ENCODE data around the gene ZBTB9.
A peak's percentile ranks its signal among the peaks of the same experiment; 100 is the strongest.

The ZBTB9 gene

DNA sequence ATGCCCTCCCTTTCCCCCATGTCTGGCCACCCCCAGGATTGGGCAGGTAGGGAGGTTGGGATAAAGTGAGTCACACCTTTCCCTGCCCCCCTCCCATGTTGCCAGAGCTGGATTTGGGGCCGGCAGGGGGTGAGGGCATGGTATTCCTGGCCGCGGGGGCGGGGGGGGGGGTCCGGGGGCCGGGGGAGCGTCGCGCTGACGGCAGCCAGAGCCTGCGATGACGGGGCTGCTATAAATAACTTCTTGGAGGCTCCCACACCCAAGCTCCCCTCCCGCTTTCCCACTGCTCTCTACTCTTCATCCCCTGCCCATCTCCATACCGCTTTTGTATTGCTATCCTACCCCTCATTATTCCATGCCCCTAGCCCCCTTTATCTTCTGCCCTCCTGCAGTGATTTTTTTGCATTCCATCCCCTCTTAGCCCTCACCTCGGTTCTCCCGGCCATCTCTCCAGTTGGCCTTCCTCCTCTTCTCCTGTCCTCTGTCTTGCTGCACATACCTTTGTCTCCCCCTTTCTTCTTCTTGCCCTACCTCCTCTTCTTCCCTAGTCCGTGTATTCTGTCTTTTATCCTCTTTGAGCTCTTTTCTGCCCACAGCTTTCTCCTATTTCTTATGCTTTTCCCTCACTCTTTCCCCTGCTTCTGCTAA lies 20.7 kb upstream of the ZBTB9 start:
- no peak for DNase-seq

DNA sequence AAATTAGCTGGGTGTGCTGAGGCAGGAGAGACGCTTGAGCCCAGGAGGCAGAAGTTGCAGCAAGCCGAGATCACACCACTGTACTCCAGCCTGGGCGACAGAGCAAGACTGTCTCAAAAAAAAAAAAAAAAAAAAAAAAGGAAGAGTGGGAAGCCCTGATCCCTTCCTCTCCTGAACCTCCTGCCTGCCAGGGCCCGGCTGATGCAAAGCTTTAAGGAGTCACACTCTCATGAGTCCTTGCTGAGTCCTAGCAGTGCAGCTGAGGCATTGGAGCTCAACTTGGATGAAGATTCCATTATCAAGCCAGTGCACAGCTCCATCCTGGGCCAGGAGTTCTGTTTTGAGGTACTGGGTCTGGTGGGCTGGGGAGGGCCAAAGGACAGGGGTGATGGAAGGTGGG lies 19.4 kb upstream of the ZBTB9 start:
- DNase-seq = no peak

DNA sequence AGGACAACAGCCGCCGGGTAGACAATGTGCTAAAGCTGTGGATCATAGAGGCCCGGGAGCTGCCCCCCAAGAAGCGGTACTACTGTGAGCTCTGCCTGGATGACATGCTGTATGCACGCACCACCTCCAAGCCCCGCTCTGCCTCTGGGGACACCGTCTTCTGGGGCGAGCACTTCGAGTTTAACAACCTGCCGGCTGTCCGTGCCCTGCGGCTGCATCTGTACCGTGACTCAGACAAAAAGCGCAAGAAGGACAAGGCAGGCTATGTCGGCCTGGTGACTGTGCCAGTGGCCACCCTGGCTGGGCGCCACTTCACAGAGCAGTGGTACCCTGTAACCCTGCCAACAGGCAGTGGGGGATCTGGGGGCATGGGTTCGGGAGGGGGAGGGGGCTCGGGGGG lies 16.7 kb upstream of the ZBTB9 start:
- no peak for DNase-seq

DNA sequence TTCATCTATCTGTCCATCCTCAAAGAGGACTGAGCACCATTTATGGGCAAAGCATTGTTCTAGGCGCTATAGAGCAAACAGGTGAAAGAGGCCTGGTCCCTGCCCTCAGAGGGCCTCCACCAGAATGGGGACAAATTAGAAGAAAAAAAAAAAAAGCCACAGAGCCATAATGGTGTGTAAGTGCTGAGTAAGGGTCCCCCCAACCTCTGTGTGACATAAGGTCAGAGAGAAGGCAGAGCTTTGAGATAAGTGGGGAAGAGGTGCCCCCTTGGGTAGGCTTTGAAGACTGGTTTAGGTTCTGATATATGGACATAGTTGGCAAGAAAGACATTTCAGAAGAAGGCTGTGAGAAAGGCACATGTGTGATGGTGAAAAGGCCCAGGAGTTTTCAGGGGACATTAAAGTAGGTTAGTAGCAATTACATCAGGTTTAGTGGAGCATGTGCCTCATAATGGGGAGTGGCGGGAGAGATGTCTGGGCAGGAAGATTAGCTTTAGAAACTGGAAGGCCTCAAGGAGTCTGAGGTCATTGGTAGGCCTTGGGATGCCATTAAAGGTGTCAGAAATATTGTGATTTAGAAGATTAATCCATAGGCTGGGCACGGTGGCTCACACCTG lies 15.3 kb upstream of the ZBTB9 start:
- DNase-seq = no peak

DNA sequence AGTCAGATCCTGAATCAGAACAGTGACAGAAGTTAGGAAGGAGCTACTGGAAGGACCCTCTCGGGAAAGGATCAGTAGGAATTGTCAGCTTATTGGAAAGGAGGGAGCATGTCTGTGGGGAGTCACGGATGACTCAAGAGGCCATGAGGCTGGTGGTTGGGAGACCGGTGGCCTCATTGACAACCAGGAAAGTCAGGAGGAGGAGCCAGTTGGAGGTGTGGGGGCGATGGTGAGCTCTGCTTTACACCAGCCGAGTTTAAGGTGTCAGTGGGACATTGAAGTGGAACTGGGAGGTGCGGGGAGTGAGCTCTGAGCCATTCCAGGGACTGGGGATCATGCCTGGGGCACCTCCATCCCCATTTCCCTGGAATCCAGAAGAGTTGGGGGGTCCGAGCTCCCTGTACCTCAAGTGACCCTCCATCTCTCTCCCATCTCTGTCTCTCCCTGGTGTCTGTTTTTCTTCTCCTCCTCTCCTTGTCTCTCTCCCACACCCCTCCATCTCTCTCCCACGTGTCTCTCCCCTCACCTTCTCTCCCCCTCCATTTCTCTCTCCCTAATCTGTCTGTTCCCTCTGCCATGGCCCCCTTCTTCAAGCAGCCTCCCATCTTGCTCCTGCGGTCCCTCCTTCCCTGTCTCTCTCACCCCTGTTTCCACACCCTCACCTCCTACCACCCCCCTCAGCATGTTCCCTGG lies 14.3 kb upstream of the ZBTB9 start:
- no peak for DNase-seq

DNA sequence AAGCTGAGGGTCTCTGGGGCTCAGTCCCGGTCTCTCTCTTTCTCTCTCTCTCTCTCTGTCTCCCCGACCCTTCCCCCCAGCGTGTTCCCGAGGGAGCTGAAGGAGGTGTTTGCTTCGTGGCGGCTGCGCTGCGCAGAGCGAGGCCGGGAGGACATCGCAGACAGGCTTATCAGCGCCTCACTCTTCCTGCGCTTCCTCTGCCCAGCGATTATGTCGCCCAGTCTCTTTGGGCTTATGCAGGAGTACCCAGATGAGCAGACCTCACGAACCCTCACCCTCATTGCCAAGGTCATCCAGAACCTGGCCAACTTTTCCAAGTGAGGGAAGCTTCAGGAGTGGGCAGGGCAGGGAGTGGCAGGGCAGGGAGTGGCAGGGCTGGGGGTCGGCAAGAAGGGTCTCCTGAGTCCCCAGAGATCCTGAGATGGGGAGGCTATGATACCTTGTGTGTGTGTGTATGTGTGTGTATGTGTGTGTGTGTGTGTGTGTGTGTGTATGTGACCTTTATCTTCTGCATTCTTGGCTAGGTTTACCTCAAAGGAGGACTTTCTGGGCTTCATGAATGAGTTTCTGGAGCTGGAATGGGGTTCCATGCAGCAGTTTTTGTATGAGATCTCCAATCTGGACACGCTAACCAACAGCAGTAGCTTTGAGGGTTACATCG lies 13.6 kb upstream of the ZBTB9 start:
- no peak for DNase-seq

DNA sequence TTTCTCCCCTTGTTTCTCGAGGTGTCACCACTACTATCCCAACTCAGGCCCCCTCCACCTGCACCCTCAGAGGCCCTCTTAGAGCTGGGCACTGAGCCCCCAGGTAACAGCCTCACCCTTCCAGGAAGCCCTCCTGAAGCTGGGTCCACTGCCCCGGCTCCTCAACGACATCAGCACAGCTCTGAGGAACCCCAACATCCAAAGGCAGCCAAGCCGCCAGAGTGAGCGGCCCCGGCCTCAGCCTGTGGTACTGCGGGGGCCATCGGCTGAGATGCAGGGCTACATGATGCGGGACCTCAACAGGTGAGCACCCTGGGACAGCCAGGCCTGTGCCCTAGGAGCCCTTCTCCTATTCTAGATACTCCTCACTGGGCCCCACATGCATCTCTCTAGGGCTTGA lies 12.9 kb upstream of the ZBTB9 start:
- no peak for DNase-seq

DNA sequence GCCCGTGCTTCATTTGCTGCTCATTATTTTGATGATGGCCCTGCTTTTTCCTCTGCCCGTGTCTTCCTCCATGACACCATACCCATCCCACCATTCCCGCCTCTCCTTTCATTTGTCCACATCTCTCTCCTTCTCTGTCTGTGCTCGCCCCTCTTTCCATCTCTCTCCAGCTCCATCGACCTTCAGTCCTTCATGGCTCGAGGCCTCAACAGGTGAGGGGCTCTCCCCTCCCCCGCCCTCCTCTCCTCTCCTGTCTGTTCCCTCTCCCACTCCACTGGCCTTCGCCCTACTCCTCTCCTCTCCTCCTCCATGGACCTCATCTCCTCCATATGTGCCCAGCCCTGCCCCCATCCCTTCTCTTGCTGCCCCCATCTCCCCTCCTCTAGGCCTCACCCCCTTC lies 12.1 kb upstream of the ZBTB9 start:
- DNase-seq = no peak

DNA sequence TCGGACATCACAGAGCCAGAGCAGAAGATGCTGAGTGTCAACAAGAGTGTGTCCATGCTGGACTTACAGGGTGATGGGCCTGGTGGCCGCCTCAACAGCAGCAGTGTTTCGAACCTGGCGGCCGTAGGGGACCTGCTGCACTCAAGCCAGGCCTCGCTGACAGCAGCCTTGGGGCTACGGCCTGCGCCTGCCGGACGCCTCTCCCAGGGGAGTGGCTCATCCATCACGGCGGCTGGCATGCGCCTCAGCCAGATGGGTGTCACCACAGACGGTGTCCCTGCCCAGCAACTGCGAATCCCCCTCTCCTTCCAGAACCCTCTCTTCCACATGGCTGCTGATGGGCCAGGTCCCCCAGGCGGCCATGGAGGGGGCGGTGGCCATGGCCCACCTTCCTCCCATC lies 11.4 kb upstream of the ZBTB9 start:
- no peak for DNase-seq

DNA sequence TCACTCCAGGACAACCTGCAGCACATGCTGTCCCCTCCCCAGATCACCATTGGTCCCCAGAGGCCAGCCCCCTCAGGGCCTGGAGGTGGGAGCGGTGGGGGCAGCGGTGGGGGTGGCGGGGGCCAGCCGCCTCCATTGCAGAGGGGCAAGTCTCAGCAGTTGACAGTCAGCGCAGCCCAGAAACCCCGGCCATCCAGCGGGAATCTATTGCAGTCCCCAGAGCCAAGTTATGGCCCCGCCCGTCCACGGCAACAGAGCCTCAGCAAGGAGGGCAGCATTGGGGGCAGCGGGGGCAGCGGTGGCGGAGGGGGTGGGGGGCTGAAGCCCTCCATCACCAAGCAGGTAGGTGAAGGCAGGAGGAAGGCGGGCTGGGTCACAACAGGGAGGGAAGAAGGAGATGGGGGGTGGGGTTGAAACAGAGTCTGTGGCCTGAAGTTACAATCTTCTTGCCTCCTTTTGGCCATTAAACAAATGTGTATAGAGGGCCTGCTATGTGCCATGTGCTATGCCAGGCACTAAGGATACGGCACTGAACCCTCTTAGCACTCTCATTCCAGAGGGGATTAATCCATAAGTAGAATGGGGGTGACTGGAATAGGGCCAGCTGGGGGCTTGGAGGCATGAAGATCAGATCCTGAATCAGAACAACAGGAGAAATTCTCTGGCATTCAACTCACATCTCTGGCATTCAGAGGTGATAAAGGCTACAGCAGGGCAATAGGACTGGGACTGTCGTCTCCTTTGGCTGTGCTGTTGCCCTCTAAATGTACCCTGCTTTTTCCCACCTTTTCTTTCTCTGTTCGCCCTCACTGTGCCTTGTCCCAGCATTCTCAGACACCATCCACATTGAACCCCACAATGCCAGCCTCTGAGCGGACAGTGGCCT lies 10.5 kb upstream of the ZBTB9 start:
- DNase-seq = no peak

DNA sequence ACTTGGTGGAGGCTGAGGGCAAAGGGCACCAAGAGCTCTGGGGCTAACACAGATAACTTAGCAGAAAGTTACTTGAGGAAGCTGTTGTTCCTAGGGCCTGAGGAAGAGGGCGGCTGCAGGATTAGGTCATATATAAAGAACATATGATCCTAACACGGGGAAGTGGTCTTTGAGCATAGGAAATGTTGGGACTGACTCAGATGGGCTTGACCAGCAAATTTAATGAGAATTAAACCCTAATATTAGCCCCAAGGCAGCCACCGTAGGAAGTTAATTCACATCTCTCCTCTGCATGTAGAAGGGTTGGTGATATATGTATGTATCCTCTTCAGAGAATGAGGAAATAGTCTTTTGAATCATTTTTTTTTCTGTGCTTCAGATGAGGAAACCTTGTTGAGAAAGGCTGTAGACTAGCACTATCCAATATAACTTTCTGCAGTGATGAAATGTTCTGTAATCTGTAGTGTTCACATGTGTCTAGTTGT lies 9.2 kb upstream of the ZBTB9 start:
- peak; percentile 46 for DNase-seq

DNA sequence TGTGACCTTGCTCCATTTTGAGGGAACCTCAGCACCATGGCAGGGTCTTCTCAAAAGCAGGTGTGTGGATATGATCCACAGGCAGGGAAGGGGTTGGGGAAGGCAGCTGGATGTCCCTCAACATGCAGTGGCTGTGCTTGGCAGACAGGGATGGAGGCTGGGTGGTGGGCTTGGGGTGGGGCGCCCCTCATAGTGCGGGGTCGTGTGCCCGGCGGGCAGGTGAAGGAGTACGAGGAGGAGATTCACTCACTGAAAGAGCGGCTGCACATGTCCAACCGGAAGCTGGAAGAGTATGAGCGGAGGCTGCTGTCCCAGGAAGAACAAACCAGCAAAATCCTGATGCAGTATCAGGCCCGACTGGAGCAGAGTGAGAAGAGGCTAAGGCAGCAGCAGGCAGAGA lies 8.0 kb upstream of the ZBTB9 start:
- DNase-seq = no peak

DNA sequence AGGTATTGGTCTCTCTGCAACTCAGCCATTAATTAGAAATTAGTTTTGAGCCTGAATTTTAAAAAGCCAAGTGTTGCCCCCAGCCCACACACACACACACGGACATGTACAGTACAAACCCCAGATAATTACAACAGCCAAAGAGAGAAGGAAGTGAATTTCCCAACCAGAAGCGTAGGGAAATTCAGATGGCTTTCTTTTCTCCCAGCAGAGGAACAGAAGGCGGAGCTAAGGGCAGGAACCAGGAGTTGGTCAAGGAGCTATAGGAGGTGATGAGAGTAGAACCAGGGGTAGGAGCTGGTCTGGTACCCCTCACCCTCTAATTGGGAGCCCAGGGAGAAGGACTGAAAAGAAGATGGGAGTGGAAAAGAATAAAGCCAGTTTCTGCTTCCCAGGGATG lies 3.9 kb upstream of the ZBTB9 start:
- DNase-seq = peak; percentile 45

DNA sequence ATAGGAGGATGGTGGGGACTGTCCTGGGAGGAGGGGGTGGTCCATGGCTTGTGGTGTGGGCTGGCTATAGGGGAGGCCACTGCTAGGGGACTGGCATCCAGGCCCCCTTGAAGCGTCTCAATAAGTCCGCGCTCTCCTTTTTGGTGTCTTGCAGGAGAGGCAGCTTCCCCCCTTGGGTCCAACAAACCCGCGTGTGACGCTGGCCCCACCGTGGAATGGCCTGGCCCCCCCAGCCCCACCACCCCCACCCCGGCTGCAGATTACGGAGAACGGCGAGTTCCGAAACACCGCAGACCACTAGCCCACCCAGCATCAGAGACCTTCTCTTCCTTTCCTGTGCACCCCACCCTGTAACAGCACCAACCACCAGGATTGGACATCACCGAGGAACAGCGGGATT lies 2.8 kb upstream of the ZBTB9 start:
- DNase-seq = no peak

DNA sequence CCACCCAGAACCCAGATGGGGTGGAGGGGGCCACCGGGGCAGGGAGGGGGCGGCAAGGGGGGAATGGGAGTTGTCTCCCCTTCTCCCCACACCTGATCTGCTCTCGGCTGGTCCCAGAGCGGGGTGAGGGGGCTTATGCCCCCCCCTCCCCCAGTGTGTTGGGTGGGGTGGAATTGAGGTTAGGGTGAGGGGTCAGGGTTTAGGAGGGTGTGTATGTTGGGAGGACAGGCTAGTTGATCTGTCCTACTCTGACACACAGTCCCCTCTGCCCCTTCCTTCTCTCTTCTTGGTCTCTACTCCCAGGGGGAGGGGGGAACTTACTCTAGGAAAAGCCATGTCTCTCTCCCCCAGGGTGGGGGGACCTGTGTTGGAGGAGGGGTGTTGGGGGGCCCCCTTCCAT lies 1.9 kb upstream of the ZBTB9 start:
- no peak for DNase-seq

DNA sequence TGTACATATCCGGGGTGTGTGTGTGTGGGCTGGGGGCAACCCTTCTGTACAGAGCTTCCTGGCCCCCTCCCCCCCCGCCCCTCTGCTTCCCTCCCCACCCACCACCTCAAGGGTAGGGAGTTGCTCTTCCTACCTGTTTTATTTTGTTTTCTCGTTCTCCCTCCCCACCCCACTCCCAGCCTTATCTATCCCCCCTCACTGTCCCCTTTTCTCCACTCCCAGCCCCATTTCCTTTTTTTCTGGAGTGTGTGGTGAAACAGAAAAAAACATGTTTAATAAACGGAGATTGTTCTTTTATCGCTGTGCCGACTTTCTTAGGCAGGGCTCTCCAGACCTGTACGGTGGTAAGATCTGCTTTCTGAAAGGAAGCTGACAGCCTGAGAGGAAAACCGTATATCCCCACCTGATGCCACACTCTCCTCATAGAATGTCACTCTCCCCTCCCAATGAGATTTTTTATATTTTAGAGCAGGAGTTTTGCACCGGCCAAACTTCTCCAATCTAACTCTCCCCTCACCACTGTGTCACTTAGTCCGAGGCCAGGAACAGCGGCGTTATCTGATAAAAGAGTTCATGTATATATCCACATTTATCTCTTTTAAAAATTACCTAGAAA lies 875 bp upstream of the ZBTB9 start:
- no peak for DNase-seq

DNA sequence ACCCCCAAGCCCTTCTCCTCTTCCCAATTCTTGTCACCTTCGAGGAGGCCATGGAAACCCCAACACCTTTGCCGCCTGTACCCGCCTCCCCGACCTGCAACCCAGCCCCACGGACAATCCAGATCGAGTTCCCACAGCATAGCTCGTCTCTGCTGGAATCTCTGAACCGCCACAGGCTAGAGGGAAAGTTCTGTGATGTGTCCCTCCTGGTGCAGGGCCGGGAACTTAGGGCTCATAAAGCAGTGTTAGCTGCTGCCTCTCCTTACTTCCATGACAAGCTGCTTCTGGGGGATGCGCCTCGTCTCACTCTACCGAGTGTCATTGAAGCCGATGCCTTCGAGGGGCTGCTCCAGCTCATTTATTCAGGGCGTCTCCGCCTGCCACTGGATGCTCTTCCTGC lies 675 bp downstream of the ZBTB9 start:
- DNase-seq = no peak

DNA sequence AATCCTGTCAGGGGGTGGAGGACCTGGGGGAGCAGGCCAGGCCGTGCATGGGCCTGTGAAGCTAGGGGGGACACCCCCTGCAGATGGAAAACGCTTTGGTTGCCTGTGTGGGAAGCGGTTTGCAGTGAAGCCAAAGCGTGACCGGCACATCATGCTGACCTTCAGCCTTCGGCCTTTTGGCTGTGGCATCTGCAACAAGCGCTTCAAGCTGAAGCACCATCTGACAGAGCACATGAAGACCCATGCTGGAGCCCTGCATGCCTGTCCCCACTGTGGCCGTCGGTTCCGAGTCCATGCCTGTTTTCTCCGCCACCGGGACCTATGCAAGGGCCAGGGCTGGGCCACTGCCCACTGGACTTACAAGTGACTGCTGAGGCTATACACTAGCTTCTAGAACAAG lies 1.8 kb downstream of the ZBTB9 start:
- no peak for DNase-seq

DNA sequence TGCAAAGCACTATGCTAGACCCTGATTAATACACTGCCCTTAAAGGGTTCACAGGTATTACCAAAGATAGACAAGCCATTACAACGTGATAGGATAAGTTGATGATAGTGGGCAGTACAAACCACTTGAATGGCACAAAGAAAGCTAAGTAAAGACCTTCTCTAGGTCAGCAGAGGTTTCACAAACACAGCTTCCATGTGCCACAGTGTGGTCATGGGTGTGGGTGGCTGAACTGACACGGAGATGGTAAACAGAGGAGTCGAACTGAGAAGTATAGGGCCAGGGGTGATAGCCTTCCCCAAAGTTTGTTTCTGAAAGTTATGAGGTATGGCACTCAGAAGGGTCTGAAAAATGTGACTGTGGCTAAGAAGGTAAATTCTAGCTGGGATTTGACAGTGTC lies 4.3 kb downstream of the ZBTB9 start:
- no peak for DNase-seq

DNA sequence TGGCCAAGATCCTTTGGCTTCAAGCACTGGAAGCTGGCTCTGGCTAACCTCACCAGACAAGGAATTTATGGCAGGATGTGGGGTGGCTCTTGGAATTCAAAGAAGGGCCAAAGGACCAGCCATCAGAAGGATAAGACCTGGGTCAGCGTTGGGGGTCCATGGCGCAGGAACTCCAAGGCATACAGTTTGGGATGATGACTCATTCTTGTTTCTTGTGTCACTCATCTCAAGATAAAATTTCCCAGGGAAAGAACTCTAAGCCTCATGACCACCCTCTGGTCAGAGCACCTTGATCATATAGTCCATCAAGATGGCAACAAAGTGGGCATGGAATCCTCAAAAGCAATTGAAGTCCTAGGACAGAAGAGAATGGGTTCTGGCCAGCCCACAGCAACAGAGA lies 4.8 kb downstream of the ZBTB9 start:
- no peak for DNase-seq

DNA sequence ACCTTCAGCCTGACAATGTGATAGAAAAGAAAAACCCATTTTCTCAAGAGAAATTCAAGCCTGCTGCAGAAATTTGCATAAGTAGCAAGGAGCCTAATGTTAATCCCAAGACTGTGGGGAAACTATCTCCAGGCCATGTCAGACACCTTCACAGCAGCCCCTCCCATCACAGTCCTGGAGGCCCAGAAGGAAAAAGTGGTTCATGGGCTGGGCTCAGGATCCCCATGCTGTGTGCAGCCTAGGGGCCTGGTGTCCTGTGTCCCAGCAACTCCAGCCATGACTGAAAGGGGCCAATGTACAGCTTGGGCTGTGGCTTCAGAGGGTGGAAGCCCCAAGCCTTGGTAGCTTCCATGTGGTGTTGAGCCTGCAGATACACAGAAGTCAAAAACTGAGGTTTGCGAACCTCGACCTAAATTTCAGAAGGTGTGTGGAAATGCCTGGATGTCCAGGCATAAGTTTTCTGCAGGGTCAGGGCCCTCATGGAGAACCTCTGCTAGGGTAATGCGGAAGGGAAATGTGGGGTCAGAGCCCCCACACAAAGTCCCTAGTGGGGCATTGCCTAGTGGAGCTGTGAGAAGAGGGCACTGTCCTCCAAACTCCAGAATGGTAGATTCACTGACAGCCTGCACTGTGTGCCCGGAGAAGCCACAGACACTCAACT lies 11.8 kb downstream of the ZBTB9 start:
- DNase-seq = no peak

DNA sequence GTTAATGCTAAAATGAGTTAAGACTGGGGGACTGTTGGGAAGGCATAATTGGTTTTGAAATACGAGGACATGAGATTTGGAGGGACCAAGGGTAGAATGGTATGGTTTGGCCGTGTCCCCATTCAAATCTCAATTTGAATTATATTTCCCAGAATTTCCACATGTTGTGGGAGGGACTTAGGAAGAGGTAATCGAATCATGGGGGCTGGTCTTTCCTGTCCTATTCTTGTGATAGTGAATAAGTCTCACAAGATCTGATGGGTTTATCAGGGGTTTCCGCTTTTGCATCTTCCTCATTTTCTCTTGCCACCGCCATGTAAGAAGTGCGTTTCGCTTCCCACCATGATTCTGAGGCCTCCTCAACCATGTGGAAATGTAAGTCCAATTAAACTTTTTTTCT lies 12.7 kb downstream of the ZBTB9 start:
- no peak for DNase-seq
